Osteoblast (primary cell): ENCODE measurements around the gene APOBEC3F. TPM values are rescaled to one million over a fixed set of nuclear protein-coding genes. Genes with fewer than 3 reads are reported as not detected.
A peak's percentile ranks its signal among the peaks of the same experiment; 100 is the strongest.
"Not testable (repeated sequence)": the region's sequence is repeated elsewhere in the genome, so short reads cannot be mapped to it uniquely, and the experiment has no call there.

Experiments used
- DNase-seq: peaks from one replicate; pipeline ENCODE4 v3.0.0; 2011; ENCODE audit warnings: low spot score, mixed read lengths; ENCODE audit not compliant: insufficient read length; ENCODE audit errors: missing footprints
- H2AFZ ChIP-seq: 2 replicates; pipeline ENCODE4 v1.6.0; 2011; ENCODE audit warnings: mild to moderate bottlenecking, low read length
- H3K27ac ChIP-seq: 2 replicates; pipeline ENCODE4 v1.5.1; 2011; ENCODE audit warnings: mild to moderate bottlenecking, low read depth, low read length, moderate library complexity
- H3K27me3 ChIP-seq: 2 replicates; pipeline ENCODE4 v1.6.0; 2012; ENCODE audit warnings: mild to moderate bottlenecking, control low read depth, inconsistent platforms, low read length, moderate library complexity; ENCODE audit not compliant: insufficient read depth
- H3K36me3 ChIP-seq: 2 replicates; pipeline ENCODE4 v1.5.1; 2011; ENCODE audit warnings: mild to moderate bottlenecking, low read length, control low read depth, moderate library complexity; ENCODE audit not compliant: insufficient read depth
- H3K4me1 ChIP-seq: 2 replicates; pipeline ENCODE4 v1.5.1; 2011; ENCODE audit warnings: mild to moderate bottlenecking, low read length, control low read depth, moderate library complexity; ENCODE audit not compliant: insufficient read depth
- H3K4me2 ChIP-seq: 2 replicates; pipeline ENCODE4 v1.6.0; 2011; ENCODE audit warnings: mild to moderate bottlenecking, low read length; ENCODE audit not compliant: insufficient read depth
- H3K4me3 ChIP-seq: fragments of 200-600 bp; sonication (generic); 3 replicates; pipeline ENCODE4 v1.5.1; 2012; ENCODE audit warnings: mild to moderate bottlenecking, low read length, inconsistent platforms; ENCODE audit not compliant: insufficient read depth
- H3K79me2 ChIP-seq: 2 replicates; pipeline ENCODE4 v1.6.0; 2012; ENCODE audit warnings: mild to moderate bottlenecking, low read length, control low read depth, inconsistent platforms; ENCODE audit not compliant: insufficient read depth
- H3K9me3 ChIP-seq: 2 replicates; pipeline ENCODE4 v1.5.1; 2011; ENCODE audit warnings: low read depth, low read length, control low read depth
- H4K20me1 ChIP-seq: 2 replicates; pipeline ENCODE4 v1.6.0; 2012; ENCODE audit warnings: mild to moderate bottlenecking, low read length, control low read depth; ENCODE audit not compliant: insufficient read depth
- CTCF ChIP-seq: IDR thresholded peaks from 2 replicates; pipeline ENCODE4 v1.5.1; 2011; ENCODE audit warnings: mild to moderate bottlenecking, low read depth, low read length, moderate library complexity; ENCODE audit errors: extremely low read depth
- total RNA-seq: library from RNA; depleted of rRNA; stranded (reverse); fragments of >200 nt; gene quantifications from 2 replicates; pipeline ENCODE4 v1.2.3, GENCODE V29; 2012

APOBEC3F gene
- total RNA-seq, 1 donor = 5.1 TPM

GRCh38 chr22:39007177-39007576 is 33.5 kb upstream of the APOBEC3F start:
- Histone ChIP-seq H3K4me1 (peaks cover 4% of the 10 kb centered on the region), H3K4me2 (no peak overlapping the region), H3K4me3 (no peak overlapping the region), H4K20me1 (no peaks in the 10 kb centered on the region), H3K27ac (no peak overlapping the region), H3K79me2 (no peaks in the 10 kb centered on the region), H2AFZ (no peak overlapping the region), H3K9me3 (no peaks in the 10 kb centered on the region), H3K27me3 (no peaks in the 10 kb centered on the region), H3K36me3 (no peaks in the 10 kb centered on the region)
- no peak for DNase-seq
- TF ChIP-seq CTCF = no peak

DNA sequence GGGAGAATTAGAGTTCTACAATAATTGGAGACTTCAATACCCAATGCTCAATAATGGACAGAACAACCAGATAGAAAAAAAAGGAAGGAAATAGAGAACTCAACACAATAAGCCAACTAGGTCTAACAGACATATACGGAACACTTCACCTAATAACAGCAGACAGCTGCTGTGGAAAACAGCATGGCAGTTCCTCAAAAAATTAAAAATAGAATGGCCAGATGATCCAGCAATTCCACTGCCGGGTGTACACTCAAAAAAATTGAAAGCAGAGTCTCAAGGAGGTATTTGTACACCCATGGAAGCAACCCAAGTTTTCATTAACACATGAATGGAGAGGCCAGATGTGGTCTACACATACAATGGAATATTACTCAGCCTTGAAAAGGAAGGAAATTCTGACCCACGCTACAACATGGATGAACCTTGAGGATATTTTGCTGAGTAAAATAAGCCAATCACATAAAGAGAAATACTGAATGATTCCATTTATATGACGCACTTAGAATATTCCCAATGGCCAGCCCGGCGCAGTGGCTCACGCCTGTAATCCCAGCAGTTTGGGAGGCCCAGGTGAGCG is 32.3 kb upstream of the APOBEC3F start:
- H3K9me3 ChIP-seq, H3K4me1 ChIP-seq, H3K4me3 ChIP-seq, H4K20me1 ChIP-seq, H3K27ac ChIP-seq, H3K36me3 ChIP-seq, H3K27me3 ChIP-seq, H2AFZ ChIP-seq, H3K4me2 ChIP-seq, DNase-seq, H3K79me2 ChIP-seq: not testable (repeated sequence)

DNA sequence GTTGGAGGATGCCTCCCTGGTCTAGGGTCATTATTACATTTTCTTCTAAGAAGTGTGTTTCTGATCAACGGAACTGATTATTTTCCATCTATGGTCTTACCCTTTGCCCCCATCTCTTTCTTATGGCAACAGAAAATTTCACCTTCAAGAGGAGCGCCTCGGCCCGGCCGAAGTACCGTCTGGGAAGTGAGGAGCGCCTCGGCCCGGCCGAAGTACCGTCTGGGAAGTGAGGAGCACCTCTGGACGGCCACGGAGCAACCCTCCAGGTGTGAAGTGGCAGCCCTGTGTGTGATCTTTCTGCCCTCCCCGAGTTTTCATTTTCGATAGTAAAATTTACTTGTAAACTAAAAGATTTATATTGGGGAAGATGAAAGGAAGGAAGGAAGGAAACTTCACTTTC is 29.7 kb upstream of the APOBEC3F start:
- no peaks in the 10 kb centered on the region for H3K27me3 ChIP-seq
- peaks cover 7% of the 10 kb centered on the region for H3K79me2 ChIP-seq
- no peaks in the 10 kb centered on the region for H4K20me1 ChIP-seq
- TF ChIP-seq CTCF = no peak
- H3K9me3 ChIP-seq = no peaks in the 10 kb centered on the region
- H2AFZ ChIP-seq = no peak overlapping the region
- no peak overlapping the region for H3K27ac ChIP-seq
- H3K4me3 ChIP-seq = no peak overlapping the region
- peaks cover 6% of the 10 kb centered on the region for H3K4me1 ChIP-seq
- no peak overlapping the region for H3K4me2 ChIP-seq
- no peaks in the 10 kb centered on the region for H3K36me3 ChIP-seq
- DNase-seq = no peak

DNA sequence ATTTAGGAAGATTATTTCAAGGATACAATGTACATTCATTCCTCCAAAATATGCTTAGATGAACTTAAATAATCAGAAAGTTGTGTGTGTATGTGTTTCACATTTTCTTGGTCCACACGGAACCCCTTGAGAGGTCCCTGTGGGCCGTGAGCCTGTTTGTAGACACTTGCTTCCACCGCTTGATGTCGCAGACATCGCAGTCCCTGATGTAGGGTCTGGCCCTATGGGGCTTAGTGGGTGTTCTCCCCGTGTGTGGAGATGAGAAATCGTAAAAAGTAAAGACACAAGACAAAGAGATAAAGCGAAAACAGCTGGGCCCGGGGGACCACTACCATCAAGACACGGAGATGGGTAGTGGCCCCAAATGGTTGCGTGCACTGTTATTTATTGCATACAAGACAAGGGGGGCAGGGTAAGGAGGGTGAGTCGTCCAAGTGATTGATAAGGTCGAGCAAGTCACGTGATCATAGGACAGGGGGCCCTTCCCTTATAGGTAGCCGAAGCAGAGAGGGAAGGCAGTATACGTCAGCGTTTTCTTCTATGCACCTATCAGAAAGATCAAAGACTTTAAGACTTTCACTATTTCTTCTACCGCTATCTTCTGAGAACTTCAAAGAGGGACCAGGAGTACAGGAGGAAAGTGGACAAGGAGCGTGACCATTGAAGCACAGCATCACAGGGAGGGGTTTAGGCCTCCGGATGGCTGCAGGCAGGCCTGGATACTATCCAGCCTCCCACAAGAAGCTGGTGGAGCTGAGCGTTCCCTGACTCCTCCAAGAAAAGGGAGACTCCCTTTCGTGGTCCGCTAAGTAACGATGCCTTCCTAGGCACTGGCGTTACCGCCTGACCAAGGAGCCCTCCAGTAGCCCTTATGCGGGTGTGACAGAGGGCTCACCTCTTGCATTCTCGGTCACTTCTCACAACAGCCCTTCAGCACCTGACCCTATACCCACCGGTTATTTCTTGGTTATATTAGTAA is 27.8 kb upstream of the APOBEC3F start:
- Histone ChIP-seq H3K27ac (no peak overlapping the region), H3K4me2 (no peak overlapping the region), H4K20me1 (no peaks in the 10 kb centered on the region), H2AFZ (no peak overlapping the region), H3K36me3 (no peaks in the 10 kb centered on the region), H3K27me3 (no peaks in the 10 kb centered on the region), H3K79me2 (peaks cover 12% of the 10 kb centered on the region), H3K4me1 (peaks cover 6% of the 10 kb centered on the region), H3K9me3 (no peaks in the 10 kb centered on the region), H3K4me3 (no peak overlapping the region)
- DNase-seq = no peak
- no peak for TF ChIP-seq CTCF

DNA sequence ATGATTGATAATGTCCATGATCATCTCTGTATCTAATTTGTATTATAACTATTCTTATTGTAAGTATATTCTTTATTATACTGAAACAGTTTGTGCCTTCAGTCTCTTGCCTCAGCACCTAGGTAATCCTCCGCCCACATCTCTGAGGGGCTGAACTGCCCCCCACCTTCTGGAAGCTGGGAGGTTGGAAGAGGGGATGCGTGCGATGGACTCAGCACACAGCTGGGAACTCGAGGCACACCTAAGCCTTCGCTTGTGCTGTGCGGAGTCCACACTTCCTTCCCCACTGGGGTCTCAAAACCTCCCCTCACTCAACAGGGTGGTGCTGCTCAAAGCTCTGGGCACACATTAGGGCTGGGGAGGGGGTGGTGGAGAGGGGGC is 27.1 kb upstream of the APOBEC3F start:
- Histone ChIP-seq H3K4me3 (peak overlapping the region; percentile 74), H3K79me2 (peaks cover 12% of the 10 kb centered on the region), H3K4me2 (peak overlapping the region; percentile 87), H2AFZ (peak overlapping the region; percentile 84)
- H4K20me1 ChIP-seq, H3K4me1 ChIP-seq, H3K9me3 ChIP-seq, H3K36me3 ChIP-seq, H3K27me3 ChIP-seq, H3K27ac ChIP-seq, DNase-seq: not testable (repeated sequence)
